HG02938 (cell line): ENCODE results near the gene PRKN.

Experiments
- ATAC-seq: cut with Tn5 transposase; IDR thresholded peaks from one replicate; pipeline ENCODE4 v1.9.1; 2021; ENCODE audit warnings: mild to moderate bottlenecking, moderate library complexity; ENCODE audit not compliant: unreplicated experiment

Gene PRKN

DNA sequence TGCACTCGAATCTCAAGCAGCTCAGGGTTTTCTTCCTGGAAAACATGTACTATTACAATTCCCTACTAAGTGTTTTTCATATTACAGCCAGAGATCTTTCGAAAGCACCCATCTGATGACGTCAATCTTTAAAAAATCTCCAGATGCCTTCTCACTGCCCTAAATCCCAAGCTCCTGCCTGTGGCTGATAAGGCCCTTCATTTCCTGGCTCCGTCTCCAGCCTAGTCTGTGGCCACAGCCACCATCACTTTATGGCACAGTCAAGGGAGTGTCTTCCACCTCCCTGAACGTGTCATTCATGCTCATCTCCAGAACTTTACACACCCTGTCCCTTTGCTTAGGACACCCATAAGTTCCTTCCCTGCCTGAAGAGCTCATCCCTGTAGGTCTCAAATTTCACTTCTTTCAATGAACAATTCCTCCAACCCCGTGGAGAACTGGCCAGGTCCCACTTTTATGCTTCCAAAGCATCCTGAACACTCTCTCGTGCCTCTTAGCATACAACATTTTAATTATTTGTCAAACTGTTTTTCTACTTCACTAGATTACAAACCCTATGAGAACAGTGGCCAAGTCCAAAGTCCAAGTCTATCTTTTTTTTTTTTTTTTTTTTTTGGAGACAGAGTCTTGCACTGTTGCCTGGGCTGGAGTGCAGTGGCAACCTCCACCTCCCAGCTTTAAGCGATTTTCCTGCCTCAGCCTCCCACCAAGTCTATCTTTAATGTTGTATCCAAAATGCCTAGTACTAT lies 1347.6 kb downstream of the PRKN start:
- no peak for ATAC-seq

GRCh38 chr6:161378115-161378514 lies 1349.5 kb downstream of the PRKN start:
- no peak for ATAC-seq

DNA sequence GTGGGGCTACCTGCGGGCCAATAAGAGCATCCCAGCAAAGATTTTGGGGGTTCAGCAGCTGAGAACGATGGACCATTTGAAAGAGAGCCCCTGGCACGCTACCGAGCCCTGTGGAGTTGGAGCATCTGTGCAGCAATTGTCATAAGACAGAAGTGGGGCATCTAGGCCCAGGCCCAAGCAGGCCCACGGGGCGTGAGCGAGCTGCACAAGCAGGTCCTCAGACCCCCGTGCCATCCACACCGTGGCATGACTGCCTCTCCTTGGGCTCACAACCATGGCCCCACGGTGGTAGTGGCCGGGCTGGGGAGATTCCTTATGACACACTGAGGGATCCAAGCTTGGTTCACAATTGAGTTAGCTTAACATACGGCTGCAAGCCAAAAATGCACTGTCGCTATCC lies 1350.5 kb downstream of the PRKN start:
- no peak for ATAC-seq

GRCh38 chr6:161376367-161376766 lies 1351.2 kb downstream of the PRKN start:
- ATAC-seq = no peak

DNA sequence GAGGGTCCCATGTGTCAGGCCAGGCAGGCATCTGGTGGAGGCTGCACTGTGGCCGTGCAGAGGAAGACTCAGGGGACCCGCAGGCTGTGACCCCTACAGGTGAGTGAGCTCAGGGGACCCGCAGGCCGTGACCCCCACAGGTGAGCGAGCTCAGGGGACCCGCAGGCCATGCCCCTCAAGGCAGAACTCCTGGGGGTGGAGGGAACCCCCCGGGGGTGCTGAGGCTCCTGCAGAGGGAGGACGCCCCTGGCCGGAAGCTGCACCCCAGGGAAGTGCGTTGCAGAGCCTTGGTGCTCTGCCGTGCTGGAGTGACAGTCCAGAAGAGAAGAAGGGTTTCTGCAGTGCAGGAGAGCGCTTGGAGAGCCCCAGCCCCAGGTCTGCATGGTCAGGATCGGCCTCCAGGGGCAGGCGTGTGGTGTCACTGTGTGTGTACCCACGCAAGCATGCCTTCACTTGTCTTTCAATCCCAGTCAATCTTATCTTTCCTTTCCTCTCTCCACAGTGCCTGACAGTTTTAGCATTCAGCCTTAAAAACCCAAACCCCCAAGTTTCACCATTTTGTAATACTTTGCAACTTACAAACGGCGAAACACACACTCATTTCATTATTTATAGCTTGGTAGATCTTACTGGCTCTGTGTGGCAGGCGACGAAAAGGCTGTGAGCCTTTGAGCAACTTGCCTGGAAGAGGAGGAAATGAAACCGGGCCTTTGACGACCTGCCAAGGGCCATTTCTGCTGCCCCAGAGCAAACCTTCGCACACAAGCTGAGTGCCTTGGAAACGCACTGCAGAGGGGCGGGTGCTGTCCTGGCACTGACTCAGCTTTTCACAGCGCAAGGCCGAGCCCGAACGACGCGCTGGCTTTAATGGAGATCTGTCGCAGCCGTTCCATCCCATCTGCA lies 1352.3 kb downstream of the PRKN start:
- ATAC-seq = peak; percentile 34

- no peak for ATAC-seq
Measured at GRCh38 chr6:161373905-161374451, 1353.6 kb downstream of the PRKN start.

- ATAC-seq = no peak
Measured at GRCh38 chr6:161372422-161372793, 1355.2 kb downstream of the PRKN start.

DNA sequence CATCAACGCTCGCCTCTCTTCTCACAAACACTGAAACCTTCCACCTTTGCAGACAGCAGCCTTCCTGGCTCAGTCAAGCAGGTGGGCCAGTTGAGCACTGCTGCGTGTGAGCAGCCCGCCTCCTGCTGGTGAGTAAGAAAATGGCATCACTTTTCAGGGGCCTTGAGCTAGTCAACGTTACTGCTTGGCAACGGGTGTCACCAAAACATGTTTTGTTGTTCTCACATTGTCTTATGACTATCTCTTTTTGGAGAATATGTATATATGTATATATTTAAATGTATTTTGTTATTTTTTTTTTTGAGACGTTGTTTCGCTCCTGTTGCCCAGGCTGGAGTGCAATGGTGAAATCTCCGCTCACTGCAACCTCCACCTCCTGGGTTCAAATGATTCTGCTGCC lies 1356.7 kb downstream of the PRKN start:
- ATAC-seq = peak; percentile 92

DNA sequence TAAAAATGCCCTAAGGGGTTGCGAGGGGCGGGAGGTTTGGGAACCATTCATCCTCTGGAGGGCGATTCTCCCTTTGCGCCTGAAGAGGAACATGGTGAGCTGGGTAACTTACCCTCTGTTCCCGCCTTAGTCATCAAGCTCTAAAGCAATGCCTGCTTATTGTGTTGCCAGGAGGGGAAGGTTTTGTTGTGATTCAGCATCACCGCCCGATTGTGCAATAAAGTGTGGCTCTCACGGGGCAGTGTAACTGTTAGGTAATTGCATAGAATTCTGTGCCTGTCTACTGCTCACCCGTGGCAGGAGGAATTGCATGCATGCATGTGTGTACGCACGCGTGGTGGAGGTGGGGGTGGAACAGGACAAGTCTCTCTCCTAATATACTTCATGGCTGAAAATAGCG lies 1358.2 kb downstream of the PRKN start:
- no peak for ATAC-seq

- no peak for ATAC-seq
Measured at GRCh38 chr6:161368514-161368913, 1359.1 kb downstream of the PRKN start.

GRCh38 chr6:161367472-161367871 lies 1360.1 kb downstream of the PRKN start:
- ATAC-seq = no peak

GRCh38 chr6:161366301-161366923 lies 1361.2 kb downstream of the PRKN start:
- ATAC-seq = no peak

GRCh38 chr6:161365633-161366032 lies 1361.9 kb downstream of the PRKN start:
- ATAC-seq = no peak

- no peak for ATAC-seq
Measured at GRCh38 chr6:161363286-161363685, 1364.3 kb downstream of the PRKN start.

DNA sequence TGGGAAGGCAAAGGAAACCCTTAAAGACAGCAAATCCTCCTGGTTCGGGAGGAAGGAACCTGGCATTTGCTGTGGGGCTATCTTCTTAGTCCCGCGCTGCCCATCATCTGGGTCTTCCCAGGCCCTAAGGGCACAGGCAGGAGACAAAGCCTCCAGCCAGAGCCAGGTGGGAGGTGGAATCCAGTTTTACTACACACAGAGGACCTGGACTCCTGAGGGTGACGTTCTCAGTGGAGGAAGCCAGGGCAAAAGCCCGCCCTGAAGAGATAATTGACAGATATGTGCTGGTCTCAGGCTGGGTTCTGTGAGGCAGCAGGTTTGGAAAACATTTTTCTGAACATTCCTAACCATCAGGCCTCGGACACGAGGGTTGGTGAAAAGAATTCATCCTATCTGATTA lies 1365.3 kb downstream of the PRKN start:
- no peak for ATAC-seq

GRCh38 chr6:161361529-161361928 lies 1366.0 kb downstream of the PRKN start:
- no peak for ATAC-seq

DNA sequence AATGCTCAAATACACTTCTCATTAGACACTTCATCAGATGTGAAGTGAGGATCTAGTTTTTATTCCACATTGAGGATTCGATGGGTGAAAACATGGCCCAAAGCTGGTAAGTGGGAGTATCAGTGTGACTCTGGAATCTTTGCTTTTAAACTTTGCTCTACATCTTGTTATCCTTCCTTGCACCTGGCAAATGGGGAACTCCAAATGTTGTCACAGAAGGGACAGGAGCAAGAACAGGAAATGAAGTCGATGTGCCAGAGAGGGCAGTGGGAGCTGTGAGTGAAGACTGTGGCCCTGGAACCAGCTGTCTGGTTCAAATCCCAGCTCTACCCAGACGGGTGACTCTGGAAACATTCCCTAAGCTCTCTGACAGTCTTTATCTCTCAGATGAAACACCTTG lies 1367.0 kb downstream of the PRKN start:
- ATAC-seq = no peak

DNA sequence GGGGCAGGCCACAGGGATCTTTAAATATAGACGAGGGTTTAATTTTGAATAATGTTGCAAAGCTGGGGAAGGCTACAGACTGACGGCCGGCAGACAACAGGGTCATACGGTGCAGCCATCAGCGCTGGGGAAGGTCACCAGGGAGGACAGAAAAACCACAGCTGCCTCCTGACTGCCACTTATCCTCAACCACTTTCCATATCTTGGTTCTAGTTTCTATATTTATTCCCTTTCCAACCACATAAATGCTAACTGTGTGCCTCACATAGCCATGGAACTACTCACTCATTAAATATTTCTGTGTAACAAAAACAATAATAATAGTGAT lies 1368.0 kb downstream of the PRKN start:
- ATAC-seq = no peak

GRCh38 chr6:161356167-161356854 lies 1371.3 kb downstream of the PRKN start:
- ATAC-seq = no peak

DNA sequence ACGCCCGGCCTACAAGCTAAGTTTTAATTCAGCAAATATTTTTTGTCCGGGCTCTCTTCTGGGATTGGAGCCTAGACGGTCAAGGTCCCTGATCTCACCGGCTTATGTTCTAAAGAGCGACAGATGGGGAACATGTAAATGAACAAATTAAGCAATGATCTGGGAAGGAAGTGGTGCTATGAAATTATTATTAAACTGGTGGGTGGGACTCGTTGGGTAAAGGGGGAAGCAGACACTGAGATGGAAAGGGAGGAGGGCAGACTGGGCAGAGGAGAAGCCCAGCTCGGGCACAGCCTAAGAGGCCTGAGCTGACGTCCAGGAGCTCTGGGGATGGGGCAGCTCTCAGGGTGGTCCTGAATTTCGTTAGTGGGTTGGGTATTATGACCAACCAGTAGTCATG lies 1371.9 kb downstream of the PRKN start:
- ATAC-seq = no peak

DNA sequence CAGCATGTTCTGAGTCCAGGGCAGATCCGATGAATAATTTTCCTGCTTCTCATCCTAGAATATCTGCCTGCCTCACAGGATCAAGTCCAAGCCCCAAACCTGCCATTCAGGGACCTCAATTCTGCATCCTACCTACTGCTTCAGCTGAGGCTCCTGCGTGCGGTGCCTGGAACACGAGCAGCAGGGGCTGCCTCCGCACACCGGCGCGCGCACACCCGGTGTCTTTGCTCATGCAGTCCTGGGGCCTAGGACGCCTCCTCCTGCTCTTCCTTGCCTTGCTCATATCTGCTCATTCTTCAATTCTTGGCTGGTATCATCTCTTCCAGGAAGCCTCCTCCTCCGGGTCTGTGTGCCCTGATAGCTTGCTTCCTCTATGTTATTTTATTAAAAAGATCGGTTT lies 1372.6 kb downstream of the PRKN start:
- no peak for ATAC-seq
